Sigmoid colon (tissue), 7 donors: ENCODE results near the gene CIDEA. TPM values are rescaled to one million over a fixed set of nuclear protein-coding genes. Genes with fewer than 3 reads are reported as not detected.

Experiments
- DNase-seq: peaks from one replicate; pipeline ENCODE4 v3.0.0-alpha.2; 2019
- H3K27ac ChIP-seq, 4 donors: fragments of 200-600 bp; sonication (generic); one replicate each; pipeline ENCODE4 v1.5.1; 2016 to 2019; ENCODE audit warnings: mild to moderate bottlenecking in 1 of 4
- H3K27me3 ChIP-seq, 3 donors: fragments of 200-600 bp; sonication (generic); one replicate each; pipeline ENCODE4 v1.5.1; 2019; ENCODE audit warnings: mild to moderate bottlenecking in 1 of 3
- H3K36me3 ChIP-seq, 4 donors: fragments of 200-600 bp; sonication (generic); one replicate each; pipeline ENCODE4 v1.5.1; 2016 to 2019
- H3K4me1 ChIP-seq, 4 donors: fragments of 200-600 bp; sonication (generic); one replicate each; pipeline ENCODE4 v1.5.1; 2017 to 2019
- H3K4me3 ChIP-seq, 4 donors: fragments of 200-600 bp; sonication (generic); one replicate each; pipeline ENCODE4 v1.5.1; 2017 to 2019; ENCODE audit warnings: mild to moderate bottlenecking in 2 of 4, moderate library complexity in 1 of 4
- H3K9me3 ChIP-seq, 4 donors: fragments of 200-600 bp in 3 of 4; sonication (generic) in 3 of 4; one replicate each; pipeline versions ENCODE4 v1.5.1 to v1.6.1; 2013 to 2019
- CTCF ChIP-seq, 4 experiments: fragments of 450-650 bp in 3 of 4; fragments of 200-600 bp in 1 of 4; IDR thresholded peaks; one replicate each; pipeline ENCODE4 v1.5.1; 2016 to 2019; ENCODE audit warnings: antibody characterized with exemption in 4 of 4, mild to moderate bottlenecking in 3 of 4, moderate library complexity in 2 of 4
- EP300 ChIP-seq, 4 donors: sonication (generic); formaldehyde crosslinking; IDR thresholded peaks; one replicate each; pipeline ENCODE4 v1.6.1; 2017; ENCODE audit warnings: antibody characterized with exemption in 4 of 4
- POLR2A ChIP-seq, 2 donors: fragments of 450-650 bp; IDR thresholded peaks; one replicate each; pipeline ENCODE4 v1.6.1; 2016; ENCODE audit warnings: antibody characterized with exemption in 2 of 2, mild to moderate bottlenecking in 2 of 2, moderate library complexity in 2 of 2
- POLR2AphosphoS5 ChIP-seq, 4 donors: sonication (generic); formaldehyde crosslinking; IDR thresholded peaks; one replicate each; pipeline ENCODE4 v1.6.1; 2017; ENCODE audit warnings: antibody characterized with exemption in 4 of 4
- WGBS, 2 donors: extraction: QIAGEN DNeasy Blood & Tissue Kit; methylation state at CpG; one replicate each; pipeline ENCODE4 v1.1.7; 2013; 5-methylcytosine and 5-hydroxymethylcytosine counted together
- intact Hi-C: fragments of 100-400 bp; cut with DNase I; formaldehyde crosslinking; loops from one replicate; pipeline ENCODE4 v1.15.1; 2023
- polyA plus RNA-seq, 3 donors: library from polyadenylated mRNA; stranded (reverse); fragments of 200-250 nt; gene quantifications; one replicate each; pipeline ENCODE4 v1.2.3, GENCODE V29; 2013
- total RNA-seq, 4 donors: library from RNA; depleted of rRNA; stranded (reverse); fragments of >200 nt; gene quantifications; one replicate each; pipeline ENCODE4 v1.1.0, GENCODE V29; 2016
- donor health status: healthy with polysubstance abuse.
- donor health status: Bipolar disorder and iron deficiency.
- donor health status: healthy.

Gene CIDEA
- total and polyA plus RNA-seq, 7 donors = 4.2 to 17.8 TPM; not detected in 5

GRCh38 chr18:12264864-12265263, 10.7 kb downstream of the CIDEA start:
- TF ChIP-seq EP300 (IDR thresholded peaks at IDR 0.05) (no peak), CTCF (IDR thresholded peaks at IDR 0.05) (no peak), POLR2A (IDR thresholded peaks at IDR 0.05) (no peak), POLR2AphosphoS5 (IDR thresholded peaks at IDR 0.05) (no peak)
- intact Hi-C loops = loop anchor here (5.0 kb wide), 1 partner anchor 847 kb away; no protein-coding TSS in a partner anchor
- Histone ChIP-seq H3K9me3 (no peaks in the 10 kb centered on the region), H3K4me1 (no peaks in the 10 kb centered on the region), H3K27me3 (no peaks in the 10 kb centered on the region), H3K36me3 (no peaks in the 10 kb centered on the region), H3K4me3 (no peak overlapping the region), H3K27ac (no peak overlapping the region)
- DNase-seq = no peak
- 27 to 63% methylated on average over 2 of the region's 2 CpGs for WGBS, 2 donors

- no peaks in the 10 kb centered on the region for H3K27me3 ChIP-seq
- H3K27ac ChIP-seq = peak overlapping the region; percentile 65 to 87 (median 74)
- peak overlapping the region; percentile 17 to 51 (median 41) for H3K4me3 ChIP-seq
- peak; percentile 91 for DNase-seq
- 18 to 19% methylated on average over 51 of the region's 51 CpGs for WGBS, 2 donors
- H3K9me3 ChIP-seq = no peaks in the 10 kb centered on the region
- intact Hi-C loops = loop anchor here (10.0 kb wide), 1 partner anchor 417 kb away; the partner anchor contains the start of gene CHMP1B
- H3K4me1 ChIP-seq = peaks cover 0 to 10% (median 6%) of the 10 kb centered on the region in 4 donors
- TF ChIP-seq CTCF (IDR thresholded peaks at IDR 0.05) (peak; percentile 82 to 90 (median 87)), EP300 (IDR thresholded peaks at IDR 0.05) (peak in 2 of 4 donors; percentile 1 to 11), POLR2A (IDR thresholded peaks at IDR 0.05) (no peak), POLR2AphosphoS5 (IDR thresholded peaks at IDR 0.05) (peak in 3 of 4 donors; percentile 31 to 40 (median 37))
- no peaks in the 10 kb centered on the region for H3K36me3 ChIP-seq
Measured at GRCh38 chr18:12271376-12272235, 17.4 kb downstream of the CIDEA start.

- peaks cover 0 to 38% (median 33%) of the 10 kb centered on the region in 4 donors for H3K4me1 ChIP-seq
- H3K9me3 ChIP-seq = no peaks in the 10 kb centered on the region
- no peaks in the 10 kb centered on the region for H3K36me3 ChIP-seq
- TF ChIP-seq CTCF (IDR thresholded peaks at IDR 0.05) (no peak), EP300 (IDR thresholded peaks at IDR 0.05) (no peak), POLR2A (IDR thresholded peaks at IDR 0.05) (no peak), POLR2AphosphoS5 (IDR thresholded peaks at IDR 0.05) (no peak)
- H3K27me3 ChIP-seq = no peaks in the 10 kb centered on the region
- H3K27ac ChIP-seq = no peak overlapping the region
- WGBS, 2 donors = 95 to 97% methylated on average over 4 of the region's 4 CpGs
- no peak for DNase-seq
- intact Hi-C loops = loop anchor here (5.0 to 10.0 kb wide), 3 partner anchors 327 to 420 kb away; partner anchors contain the start of genes CHMP1B and SPIRE1
- no peak overlapping the region for H3K4me3 ChIP-seq
Measured at GRCh38 chr18:12274793-12275192, 20.6 kb downstream of the CIDEA start.

- peaks cover 0 to 53% (median 48%) of the 10 kb centered on the region in 4 donors for H3K4me1 ChIP-seq
- no peak overlapping the region for H3K4me3 ChIP-seq
- no peaks in the 10 kb centered on the region for H3K27me3 ChIP-seq
- peak; percentile 76 for DNase-seq
- intact Hi-C loops = loop anchor here (5.0 to 10.0 kb wide), 3 partner anchors 330 to 422 kb away; partner anchors contain the start of genes CHMP1B and SPIRE1
- 84 to 89% methylated on average over 26 of the region's 26 CpGs for WGBS, 2 donors
- TF ChIP-seq POLR2A (IDR thresholded peaks at IDR 0.05) (no peak), CTCF (IDR thresholded peaks at IDR 0.05) (no peak), POLR2AphosphoS5 (IDR thresholded peaks at IDR 0.05) (peak in 2 of 4 donors; percentile 36 to 70), EP300 (IDR thresholded peaks at IDR 0.05) (peak in 2 of 4 donors; percentile 9 to 72)
- H3K27ac ChIP-seq = peak overlapping the region; percentile 92 to 99 (median 96)
- no peaks in the 10 kb centered on the region for H3K36me3 ChIP-seq
- H3K9me3 ChIP-seq = no peaks in the 10 kb centered on the region
Measured at GRCh38 chr18:12276736-12277554, 22.8 kb downstream of the CIDEA start.
